T-helper 22 cell (primary cell): Measurements from ENCODE around the gene ENTPD5.

Source experiments
- DNase-seq: peaks from one replicate; pipeline ENCODE4 v3.0.0-alpha.2; 2020; ENCODE audit warnings: low read depth

ENTPD5 gene

GRCh38 chr14:74018586-74019407 lies at the start of gene ENTPD5, which contains the start of gene BBOF1:
Gene ENTPD5 (minus strand): TSS chr14:74019288. CDS start chr14:73988102, 31,186 bp downstream.
Gene BBOF1 (plus strand): TSS chr14:74019349. CDS start chr14:74019479, 130 bp downstream.
- peak; percentile 84 for DNase-seq

GRCh38 chr14:74065746-74066575 lies 46.9 kb upstream of the ENTPD5 start:
- DNase-seq, result no peak

- DNase-seq, result no peak
Observed at GRCh38 chr14:74064883-74065282, 45.8 kb upstream of the ENTPD5 start.

GRCh38 chr14:74064426-74064825 lies 45.3 kb upstream of the ENTPD5 start:
- DNase-seq, result no peak

- no peak for DNase-seq
Observed at GRCh38 chr14:74062809-74063150, 43.7 kb upstream of the ENTPD5 start.

GRCh38 chr14:74049876-74050495 lies 30.9 kb upstream of the ENTPD5 start:
- DNase-seq, result no peak

GRCh38 chr14:74048281-74048680 lies 29.2 kb upstream of the ENTPD5 start:
- no peak for DNase-seq

GRCh38 chr14:74045522-74045921 lies 26.4 kb upstream of the ENTPD5 start:
- no peak for DNase-seq

- no peak for DNase-seq
Observed at GRCh38 chr14:74042296-74042695, 23.2 kb upstream of the ENTPD5 start.

GRCh38 chr14:74038020-74038859 lies 19.2 kb upstream of the ENTPD5 start:
- DNase-seq, result no peak

GRCh38 chr14:74035556-74035955 lies 16.5 kb upstream of the ENTPD5 start:
- no peak for DNase-seq

GRCh38 chr14:74034572-74034971 lies 15.5 kb upstream of the ENTPD5 start:
- no peak for DNase-seq

- DNase-seq, result no peak
Observed at GRCh38 chr14:74029136-74029535, 10.0 kb upstream of the ENTPD5 start.

- no peak for DNase-seq
Observed at GRCh38 chr14:74022346-74022745, 3.3 kb upstream of the ENTPD5 start.

- DNase-seq, result no peak
Observed at GRCh38 chr14:74019408-74020137, 485 bp upstream of the ENTPD5 start.

GRCh38 chr14:74018174-74018585 lies 908 bp downstream of the ENTPD5 start:
- DNase-seq, result no peak

GRCh38 chr14:74015963-74016362 lies 3.1 kb downstream of the ENTPD5 start:
- no peak for DNase-seq

- no peak for DNase-seq
Observed at GRCh38 chr14:74015176-74015575, 3.9 kb downstream of the ENTPD5 start.

GRCh38 chr14:74014299-74014698 lies 4.8 kb downstream of the ENTPD5 start:
- DNase-seq, result no peak

GRCh38 chr14:74008843-74009499 lies 10.1 kb downstream of the ENTPD5 start:
- no peak for DNase-seq
